ENCODE data around the gene TAOK3. TPM values are rescaled to one million over a fixed set of nuclear protein-coding genes. Genes with fewer than 3 reads are reported as not detected.

The TAOK3 gene
- total and polyA plus RNA-seq, 10 of the 15 experiments (the other 5 are each of a cell fraction or from before 2014, with no cell fraction given) = 41.3 to 131 (median 57.8) TPM

GRCh38 chr12:118288174-118288573, 84.5 kb downstream of the TAOK3 start:
- Histone ChIP-seq H3K27ac (ENCODE audit: control insufficient read depth, insufficient read depth) (no peak overlapping the region), H4K20me1 (ENCODE audit: control insufficient read depth, insufficient read depth) (no peaks in the 10 kb centered on the region), H3K9ac (ENCODE audit: control insufficient read depth, insufficient read depth, low read length) (no peak overlapping the region), H3K27me3 (replicated peaks in 1 of 2; ENCODE audit: control insufficient read depth in 2 of 2, insufficient read depth in 2 of 2, low read length in 1 of 2) (no peaks in the 10 kb centered on the region), H2AFZ (ENCODE audit: control insufficient read depth, low read depth, low read length) (no peak overlapping the region), H3K36me3 (ENCODE audit: control insufficient read depth in 2 of 2, insufficient read depth in 2 of 2, low read length in 1 of 2) (peaks cover 0 to 1% of the 10 kb centered on the region in 2 experiments; a peak in 3 of 4 replicates), H3K4me3 (no peak overlapping the region), H3K4me1 (ENCODE audit: control insufficient read depth, insufficient read depth, low read length) (no peaks in the 10 kb centered on the region), H3K9me3 (replicated peaks; ENCODE audit: control insufficient read depth, insufficient read depth, low read length) (no peaks in the 10 kb centered on the region), H3K4me2 (ENCODE audit: control insufficient read depth, insufficient read depth) (no peak overlapping the region), H3K79me2 (ENCODE audit: control insufficient read depth, insufficient read depth, low read length) (peaks cover 5% of the 10 kb centered on the region)
- intact Hi-C loops (cut with micrococcal nuclease; ENCODE audit: unreplicated experiment) (no loop called here), in situ Hi-C loops (cut with MboI) (no loop called here)
- ChIA-PET RAD21 (ENCODE audit: unreplicated experiment) (no interaction called here), CTCF (no interaction called here), SMC1A (ENCODE audit: uncharacterized antibody, unreplicated experiment) (interaction anchor here (0.8 to 1.2 kb wide), 4 partner anchors 9 to 84 kb away, joined by 3 to 4 read pairs (median 3); no protein-coding TSS in a partner anchor), POLR2A (interaction anchor here (0.7 kb wide), 1 partner anchor 23 kb away, joined by 4 read pairs; no protein-coding TSS in a partner anchor)
- no peak for FAIRE-seq
- BruUV-seq (replicated peaks) = no TSS peak
- 93% methylated on average over 1 of the region's 1 CpG for WGBS (ENCODE audit: insufficient coverage, insufficient replicate concordance, low lambda C conversion rate, missing lambda C conversion rate)
- ATAC-seq = no peak
- DNase-seq (ENCODE audit: low read depth, low spot score) = no peak
- TF ChIP-seq SPI1 (IDR thresholded peaks at IDR 0.05; ENCODE audit: borderline replicate concordance, insufficient read depth, low read depth, low read length) (no peak), HDGF (IDR thresholded peaks at IDR 0.05) (no peak), KLF5 (IDR thresholded peaks at IDR 0.05; ENCODE audit: partially characterized antibody) (no peak), SMC3 (IDR thresholded peaks at IDR 0.05; ENCODE audit: borderline replicate concordance, low read length) (no peak), EED (IDR thresholded peaks at IDR 0.05; ENCODE audit: low read depth) (no peak), STAT3 (IDR thresholded peaks at IDR 0.05; ENCODE audit: low read depth, low read length) (no peak), IRF3 (IDR thresholded peaks at IDR 0.05) (no peak), MYC (IDR thresholded peaks at IDR 0.05; ENCODE audit: insufficient read depth, insufficient read length, insufficient replicate concordance, low read length, severe bottlenecking) (no peak), SUPT20H (IDR thresholded peaks at IDR 0.05; ENCODE audit: borderline replicate concordance, control insufficient read depth, low read depth, low read length) (no peak), KAT2A (conservative IDR thresholded peaks at IDR 0.05; ENCODE audit: control insufficient read depth, low read depth, low read length) (no peak), EZH2 (IDR thresholded peaks at IDR 0.05; ENCODE audit: borderline replicate concordance, control insufficient read depth, low read depth, low read length) (no peak), RFX5 (IDR thresholded peaks at IDR 0.05; ENCODE audit: low read depth, low read length) (no peak), TCF12 (IDR thresholded peaks at IDR 0.05; ENCODE audit: low read depth, low read length) (no peak), GATAD2B (conservative IDR thresholded peaks at IDR 0.05; ENCODE audit: low read depth) (no peak), POLR2AphosphoS2 (IDR thresholded peaks at IDR 0.05; ENCODE audit: low read depth, low read length) (no peak), TAF1 (IDR thresholded peaks at IDR 0.05; ENCODE audit: borderline replicate concordance, low read depth, low read length) (no peak)
- TF ChIP-seq, protein P1, sequence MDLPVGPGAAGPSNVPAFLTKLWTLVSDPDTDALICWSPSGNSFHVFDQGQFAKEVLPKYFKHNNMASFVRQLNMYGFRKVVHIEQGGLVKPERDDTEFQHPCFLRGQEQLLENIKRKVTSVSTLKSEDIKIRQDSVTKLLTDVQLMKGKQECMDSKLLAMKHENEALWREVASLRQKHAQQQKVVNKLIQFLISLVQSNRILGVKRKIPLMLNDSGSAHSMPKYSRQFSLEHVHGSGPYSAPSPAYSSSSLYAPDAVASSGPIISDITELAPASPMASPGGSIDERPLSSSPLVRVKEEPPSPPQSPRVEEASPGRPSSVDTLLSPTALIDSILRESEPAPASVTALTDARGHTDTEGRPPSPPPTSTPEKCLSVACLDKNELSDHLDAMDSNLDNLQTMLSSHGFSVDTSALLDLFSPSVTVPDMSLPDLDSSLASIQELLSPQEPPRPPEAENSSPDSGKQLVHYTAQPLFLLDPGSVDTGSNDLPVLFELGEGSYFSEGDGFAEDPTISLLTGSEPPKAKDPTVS (IDR thresholded peaks at IDR 0.05; ENCODE audit: low read depth, low read length) = no peak
- TF ChIP-seq, protein P2, sequence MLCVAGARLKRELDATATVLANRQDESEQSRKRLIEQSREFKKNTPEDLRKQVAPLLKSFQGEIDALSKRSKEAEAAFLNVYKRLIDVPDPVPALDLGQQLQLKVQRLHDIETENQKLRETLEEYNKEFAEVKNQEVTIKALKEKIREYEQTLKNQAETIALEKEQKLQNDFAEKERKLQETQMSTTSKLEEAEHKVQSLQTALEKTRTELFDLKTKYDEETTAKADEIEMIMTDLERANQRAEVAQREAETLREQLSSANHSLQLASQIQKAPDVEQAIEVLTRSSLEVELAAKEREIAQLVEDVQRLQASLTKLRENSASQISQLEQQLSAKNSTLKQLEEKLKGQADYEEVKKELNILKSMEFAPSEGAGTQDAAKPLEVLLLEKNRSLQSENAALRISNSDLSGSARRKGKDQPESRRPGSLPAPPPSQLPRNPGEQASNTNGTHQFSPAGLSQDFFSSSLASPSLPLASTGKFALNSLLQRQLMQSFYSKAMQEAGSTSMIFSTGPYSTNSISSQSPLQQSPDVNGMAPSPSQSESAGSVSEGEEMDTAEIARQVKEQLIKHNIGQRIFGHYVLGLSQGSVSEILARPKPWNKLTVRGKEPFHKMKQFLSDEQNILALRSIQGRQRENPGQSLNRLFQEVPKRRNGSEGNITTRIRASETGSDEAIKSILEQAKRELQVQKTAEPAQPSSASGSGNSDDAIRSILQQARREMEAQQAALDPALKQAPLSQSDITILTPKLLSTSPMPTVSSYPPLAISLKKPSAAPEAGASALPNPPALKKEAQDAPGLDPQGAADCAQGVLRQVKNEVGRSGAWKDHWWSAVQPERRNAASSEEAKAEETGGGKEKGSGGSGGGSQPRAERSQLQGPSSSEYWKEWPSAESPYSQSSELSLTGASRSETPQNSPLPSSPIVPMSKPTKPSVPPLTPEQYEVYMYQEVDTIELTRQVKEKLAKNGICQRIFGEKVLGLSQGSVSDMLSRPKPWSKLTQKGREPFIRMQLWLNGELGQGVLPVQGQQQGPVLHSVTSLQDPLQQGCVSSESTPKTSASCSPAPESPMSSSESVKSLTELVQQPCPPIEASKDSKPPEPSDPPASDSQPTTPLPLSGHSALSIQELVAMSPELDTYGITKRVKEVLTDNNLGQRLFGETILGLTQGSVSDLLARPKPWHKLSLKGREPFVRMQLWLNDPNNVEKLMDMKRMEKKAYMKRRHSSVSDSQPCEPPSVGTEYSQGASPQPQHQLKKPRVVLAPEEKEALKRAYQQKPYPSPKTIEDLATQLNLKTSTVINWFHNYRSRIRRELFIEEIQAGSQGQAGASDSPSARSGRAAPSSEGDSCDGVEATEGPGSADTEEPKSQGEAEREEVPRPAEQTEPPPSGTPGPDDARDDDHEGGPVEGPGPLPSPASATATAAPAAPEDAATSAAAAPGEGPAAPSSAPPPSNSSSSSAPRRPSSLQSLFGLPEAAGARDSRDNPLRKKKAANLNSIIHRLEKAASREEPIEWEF (IDR thresholded peaks at IDR 0.05; ENCODE audit: insufficient replicate concordance, low read depth, low read length) = no peak
